ENCODE results near the gene ACER3. TPM values are rescaled to one million over a fixed set of nuclear protein-coding genes. Genes with fewer than 3 reads are reported as not detected.
A peak's percentile ranks its signal among the peaks of the same experiment; 100 is the strongest.

The ACER3 gene
- total and polyA plus RNA-seq, 4 experiments from 2014 or later = 2.9 to 6.8 (median 5.0) TPM

- DNase-seq = no peak
- Histone ChIP-seq H3K27ac (ENCODE audit: low read depth, low read length) (no peak overlapping the region), H3K4me1 (ENCODE audit: insufficient read depth, low read length) (no peaks in the 10 kb centered on the region), H3K9me3 (ENCODE audit: control insufficient read depth in 1 of 2, low read length in 2 of 2) (no peaks in the 10 kb centered on the region), H3K36me3 (ENCODE audit: insufficient read depth, low read length) (no peaks in the 10 kb centered on the region), H3K27me3 (ENCODE audit: insufficient read depth, low read length) (no peaks in the 10 kb centered on the region), H3K4me3 (ENCODE audit: low read length in 2 of 2) (no peak overlapping the region)
- ChIA-PET CTCF (ENCODE audit: partially characterized antibody) (interaction anchor here (1.2 kb wide), 1 partner anchor 1670 kb away, joined by 3 read pairs; no protein-coding TSS in a partner anchor), POLR2A (ENCODE audit: partially characterized antibody) (no interaction called here)
- H3K9me3 Mint-ChIP-seq = peaks cover 0 to 24% (median 10%) of the 10 kb centered on the region in 8 donors
- H3K4me3 Mint-ChIP-seq = no peak overlapping the region
- peaks cover 17 to 22% of the 10 kb centered on the region in 2 donors for H3K36me3 Mint-ChIP-seq
- no peaks in the 10 kb centered on the region for H3K4me1 Mint-ChIP-seq
- no peak overlapping the region for H3K27ac Mint-ChIP-seq
- intact Hi-C loops (cut with micrococcal nuclease) = no loop called here
- H3K27me3 Mint-ChIP-seq = no peaks in the 10 kb centered on the region
Measured at GRCh38 chr11:76975513-76975912, 114.8 kb downstream of the ACER3 start.

- Histone ChIP-seq H3K27ac (ENCODE audit: low read depth, low read length) (no peak overlapping the region), H3K27me3 (ENCODE audit: insufficient read depth, low read length) (no peaks in the 10 kb centered on the region), H3K4me1 (ENCODE audit: insufficient read depth, low read length) (no peaks in the 10 kb centered on the region), H3K36me3 (ENCODE audit: insufficient read depth, low read length) (no peaks in the 10 kb centered on the region), H3K9me3 (ENCODE audit: control insufficient read depth in 1 of 2, low read length in 2 of 2) (no peaks in the 10 kb centered on the region), H3K4me3 (ENCODE audit: low read length in 2 of 2) (no peak overlapping the region)
- Mint-ChIP-seq H3K36me3 (peaks cover 12 to 13% of the 10 kb centered on the region in 2 donors), H3K4me3 (no peak overlapping the region), H3K9me3 (peaks cover 0 to 8% (median 0%) of the 10 kb centered on the region in 8 donors), H3K27ac (no peak overlapping the region), H3K4me1 (no peaks in the 10 kb centered on the region), H3K27me3 (no peaks in the 10 kb centered on the region)
- ChIA-PET POLR2A (ENCODE audit: partially characterized antibody) (no interaction called here), CTCF (ENCODE audit: partially characterized antibody) (no interaction called here)
- intact Hi-C loops (cut with micrococcal nuclease) = no loop called here
- DNase-seq = no peak
Measured at GRCh38 chr11:76977791-76978190, 117.1 kb downstream of the ACER3 start.

- Mint-ChIP-seq H3K27ac (no peak overlapping the region), H3K4me1 (no peaks in the 10 kb centered on the region), H3K36me3 (peaks cover 12 to 13% of the 10 kb centered on the region in 2 donors), H3K9me3 (peaks cover 0 to 8% (median 0%) of the 10 kb centered on the region in 8 donors), H3K27me3 (no peaks in the 10 kb centered on the region), H3K4me3 (no peak overlapping the region)
- intact Hi-C loops (cut with micrococcal nuclease) = no loop called here
- ChIA-PET POLR2A (ENCODE audit: partially characterized antibody) (no interaction called here), CTCF (ENCODE audit: partially characterized antibody) (no interaction called here)
- no peaks in the 10 kb centered on the region for H3K36me3 ChIP-seq (ENCODE audit: insufficient read depth, low read length)
- no peaks in the 10 kb centered on the region for H3K4me1 ChIP-seq (ENCODE audit: insufficient read depth, low read length)
- H3K9me3 ChIP-seq (ENCODE audit: control insufficient read depth in 1 of 2, low read length in 2 of 2) = no peaks in the 10 kb centered on the region
- no peak for DNase-seq
- H3K4me3 ChIP-seq (ENCODE audit: low read length in 2 of 2) = no peak overlapping the region
- H3K27ac ChIP-seq (ENCODE audit: low read depth, low read length) = no peak overlapping the region
- no peaks in the 10 kb centered on the region for H3K27me3 ChIP-seq (ENCODE audit: insufficient read depth, low read length)
Measured at GRCh38 chr11:76978239-76978638, 117.5 kb downstream of the ACER3 start.

GRCh38 chr11:76978818-76979217, 118.1 kb downstream of the ACER3 start:
- Mint-ChIP-seq H3K36me3 (peaks cover 10 to 12% of the 10 kb centered on the region in 2 donors), H3K9me3 (peaks cover 0 to 8% (median 0%) of the 10 kb centered on the region in 8 donors), H3K27ac (no peak overlapping the region), H3K4me3 (no peak overlapping the region), H3K27me3 (no peaks in the 10 kb centered on the region), H3K4me1 (no peaks in the 10 kb centered on the region)
- H3K36me3 ChIP-seq (ENCODE audit: insufficient read depth, low read length) = no peaks in the 10 kb centered on the region
- DNase-seq = peak in 1 of 5 donors; percentile 35
- H3K9me3 ChIP-seq (ENCODE audit: control insufficient read depth in 1 of 2, low read length in 2 of 2) = no peaks in the 10 kb centered on the region
- H3K4me1 ChIP-seq (ENCODE audit: insufficient read depth, low read length) = no peaks in the 10 kb centered on the region
- POLR2A ChIA-PET (ENCODE audit: partially characterized antibody) = no interaction called here
- no peak overlapping the region for H3K4me3 ChIP-seq (ENCODE audit: low read length in 2 of 2)
- CTCF ChIA-PET (ENCODE audit: partially characterized antibody) = no interaction called here
- H3K27me3 ChIP-seq (ENCODE audit: insufficient read depth, low read length) = no peaks in the 10 kb centered on the region
- intact Hi-C loops (cut with micrococcal nuclease) = no loop called here
- H3K27ac ChIP-seq (ENCODE audit: low read depth, low read length) = no peak overlapping the region

- H3K27ac Mint-ChIP-seq = no peak overlapping the region
- POLR2A ChIA-PET (ENCODE audit: partially characterized antibody) = no interaction called here
- Histone ChIP-seq H3K4me3 (ENCODE audit: low read length in 2 of 2) (no peak overlapping the region), H3K9me3 (ENCODE audit: control insufficient read depth in 1 of 2, low read length in 2 of 2) (no peaks in the 10 kb centered on the region), H3K36me3 (ENCODE audit: insufficient read depth, low read length) (no peaks in the 10 kb centered on the region), H3K4me1 (ENCODE audit: insufficient read depth, low read length) (no peaks in the 10 kb centered on the region), H3K27me3 (ENCODE audit: insufficient read depth, low read length) (no peaks in the 10 kb centered on the region), H3K27ac (ENCODE audit: low read depth, low read length) (no peak overlapping the region)
- intact Hi-C loops (cut with micrococcal nuclease) = no loop called here
- no peaks in the 10 kb centered on the region for H3K27me3 Mint-ChIP-seq
- CTCF ChIA-PET (ENCODE audit: partially characterized antibody) = interaction anchor here (0.6 kb wide), 1 partner anchor 61 kb away, joined by 4 read pairs; no protein-coding TSS in a partner anchor
- H3K36me3 Mint-ChIP-seq = peaks cover 10 to 15% of the 10 kb centered on the region in 2 donors
- DNase-seq = no peak
- H3K4me3 Mint-ChIP-seq = no peak overlapping the region
- no peaks in the 10 kb centered on the region for H3K4me1 Mint-ChIP-seq
- peaks cover 0 to 8% (median 0%) of the 10 kb centered on the region in 8 donors for H3K9me3 Mint-ChIP-seq
Measured at GRCh38 chr11:76980196-76980595, 119.5 kb downstream of the ACER3 start.

- Histone ChIP-seq H3K36me3 (ENCODE audit: insufficient read depth, low read length) (no peaks in the 10 kb centered on the region), H3K27me3 (ENCODE audit: insufficient read depth, low read length) (no peaks in the 10 kb centered on the region), H3K27ac (ENCODE audit: low read depth, low read length) (no peak overlapping the region), H3K9me3 (ENCODE audit: control insufficient read depth in 1 of 2, low read length in 2 of 2) (no peaks in the 10 kb centered on the region), H3K4me3 (ENCODE audit: low read length in 2 of 2) (no peak overlapping the region), H3K4me1 (ENCODE audit: insufficient read depth, low read length) (no peaks in the 10 kb centered on the region)
- Mint-ChIP-seq H3K27ac (no peak overlapping the region), H3K4me3 (no peak overlapping the region), H3K4me1 (no peaks in the 10 kb centered on the region), H3K9me3 (no peaks in the 10 kb centered on the region), H3K27me3 (no peaks in the 10 kb centered on the region), H3K36me3 (peaks cover 5 to 23% of the 10 kb centered on the region in 2 donors)
- ChIA-PET POLR2A (ENCODE audit: partially characterized antibody) (no interaction called here), CTCF (ENCODE audit: partially characterized antibody) (no interaction called here)
- intact Hi-C loops (cut with micrococcal nuclease) = no loop called here
- DNase-seq = no peak
Measured at GRCh38 chr11:76984743-76985142, 124.0 kb downstream of the ACER3 start.

GRCh38 chr11:76987203-76987602, 126.5 kb downstream of the ACER3 start:
- peaks cover 5 to 23% of the 10 kb centered on the region in 2 donors for H3K36me3 Mint-ChIP-seq
- POLR2A ChIA-PET (ENCODE audit: partially characterized antibody) = no interaction called here
- intact Hi-C loops (cut with micrococcal nuclease) = no loop called here

GRCh38 chr11:76990628-76991027, 129.9 kb downstream of the ACER3 start:
- peaks cover 5 to 18% of the 10 kb centered on the region in 2 donors for H3K36me3 Mint-ChIP-seq

More at GRCh38 chr11:76987203-76987602, 126.5 kb downstream of the ACER3 start:
- no peak overlapping the region for H3K27ac ChIP-seq (ENCODE audit: low read depth, low read length)
- no peaks in the 10 kb centered on the region for H3K9me3 ChIP-seq (ENCODE audit: control insufficient read depth in 1 of 2, low read length in 2 of 2)
- CTCF ChIA-PET (ENCODE audit: partially characterized antibody) = no interaction called here
- no peak for DNase-seq
- Mint-ChIP-seq H3K27ac (no peak overlapping the region), H3K4me1 (no peaks in the 10 kb centered on the region), H3K9me3 (no peaks in the 10 kb centered on the region), H3K27me3 (no peaks in the 10 kb centered on the region), H3K4me3 (no peak overlapping the region)
- no peak overlapping the region for H3K4me3 ChIP-seq (ENCODE audit: low read length in 2 of 2)
- no peaks in the 10 kb centered on the region for H3K27me3 ChIP-seq (ENCODE audit: insufficient read depth, low read length)
- no peaks in the 10 kb centered on the region for H3K4me1 ChIP-seq (ENCODE audit: insufficient read depth, low read length)
- H3K36me3 ChIP-seq (ENCODE audit: insufficient read depth, low read length) = no peaks in the 10 kb centered on the region

More at GRCh38 chr11:76990628-76991027, 129.9 kb downstream of the ACER3 start:
- Mint-ChIP-seq H3K4me1 (no peaks in the 10 kb centered on the region), H3K9me3 (no peaks in the 10 kb centered on the region), H3K4me3 (no peak overlapping the region), H3K27me3 (no peaks in the 10 kb centered on the region), H3K27ac (no peak overlapping the region)
- ChIA-PET CTCF (ENCODE audit: partially characterized antibody) (no interaction called here), POLR2A (ENCODE audit: partially characterized antibody) (no interaction called here)
- no peaks in the 10 kb centered on the region for H3K9me3 ChIP-seq (ENCODE audit: control insufficient read depth in 1 of 2, low read length in 2 of 2)
- no peaks in the 10 kb centered on the region for H3K4me1 ChIP-seq (ENCODE audit: insufficient read depth, low read length)
- no peak overlapping the region for H3K4me3 ChIP-seq (ENCODE audit: low read length in 2 of 2)
- intact Hi-C loops (cut with micrococcal nuclease) = no loop called here
- no peak overlapping the region for H3K27ac ChIP-seq (ENCODE audit: low read depth, low read length)
- no peaks in the 10 kb centered on the region for H3K27me3 ChIP-seq (ENCODE audit: insufficient read depth, low read length)
- DNase-seq = no peak
- no peaks in the 10 kb centered on the region for H3K36me3 ChIP-seq (ENCODE audit: insufficient read depth, low read length)

Data from CD4-positive, alpha-beta memory T cell (primary cell).